Thymus (tissue), 11 donors: ENCODE measurements around the gene ZBP1. TPM values are rescaled to one million over a fixed set of nuclear protein-coding genes. Genes with fewer than 3 reads are reported as not detected.

ENCODE experiments used
- DNase-seq, 9 donors: peaks; one replicate each; pipeline ENCODE4 v3.0.0-alpha.2; 2013; ENCODE audit warnings: low spot score in 9 of 9, low read depth in 6 of 9, missing footprints in 1 of 9
- H3K27ac ChIP-seq, 2 donors: one replicate each; pipeline ENCODE4 v1.5.1; 2013; ENCODE audit warnings: control low read depth in 1 of 2, low read depth in 1 of 2, low read length in 1 of 2, mild to moderate bottlenecking in 1 of 2, moderate library complexity in 1 of 2
- H3K27me3 ChIP-seq, 2 donors: one replicate each; pipeline ENCODE4 v1.5.1; 2013; ENCODE audit warnings: low read length in 1 of 2; ENCODE audit not compliant: control insufficient read depth in 2 of 2, insufficient read depth in 1 of 2
- H3K36me3 ChIP-seq, 2 donors: one replicate each; pipeline ENCODE4 v1.5.1; 2013; ENCODE audit warnings: low read length in 1 of 2, mild to moderate bottlenecking in 1 of 2, moderate library complexity in 1 of 2; ENCODE audit not compliant: control insufficient read depth in 2 of 2, insufficient read depth in 2 of 2
- H3K4me1 ChIP-seq, 2 donors: one replicate each; pipeline ENCODE4 v1.5.1; 2013; ENCODE audit warnings: low read length in 2 of 2; ENCODE audit not compliant: control insufficient read depth in 2 of 2, insufficient read depth in 2 of 2
- H3K4me3 ChIP-seq, 2 donors: one replicate each; pipeline ENCODE4 v1.5.1; 2013; ENCODE audit warnings: low read length in 2 of 2, control low read depth in 1 of 2, mild to moderate bottlenecking in 1 of 2
- H3K9me3 ChIP-seq, 2 donors: one replicate each; pipeline ENCODE4 v1.5.1; 2013; ENCODE audit warnings: low read length in 1 of 2, mild to moderate bottlenecking in 1 of 2; ENCODE audit not compliant: control insufficient read depth in 2 of 2, insufficient read depth in 1 of 2
- WGBS: extraction: QIAGEN DNeasy Blood & Tissue Kit; methylation state at CpG from one replicate; pipeline ENCODE4 v1.1.7; 2013; 5-methylcytosine and 5-hydroxymethylcytosine counted together
- polyA plus RNA-seq: library from polyadenylated mRNA; stranded (reverse); fragments of 200-250 nt; gene quantifications from one replicate; pipeline ENCODE4 v1.2.3, GENCODE V29; 2013
- total RNA-seq: library from RNA; stranded (reverse); fragments of 120-200 nt; gene quantifications from one replicate; pipeline ENCODE4 v1.2.4, GENCODE V29; 2013
- donor health status: healthy.

ZBP1 gene
- total and polyA plus RNA-seq, 2 donors, result 2.0 to 3.4 TPM

- H3K4me1 ChIP-seq, result peaks cover 7 to 22% of the 10 kb centered on the region in 2 donors
- DNase-seq, result no peak
- H3K27ac ChIP-seq, result no peak overlapping the region
- H3K27me3 ChIP-seq, result peaks cover 14 to 67% of the 10 kb centered on the region in 2 donors
- H3K36me3 ChIP-seq, result no peaks in the 10 kb centered on the region
- H3K4me3 ChIP-seq, result no peak overlapping the region
- H3K9me3 ChIP-seq, result no peaks in the 10 kb centered on the region
- 96% methylated on average over 16 of the region's 16 CpGs for WGBS
These were observed 5.5 kb downstream of the ZBP1 start for GRCh38 chr20:57614490-57615444.

GRCh38 chr20:57613481-57613921, 6.7 kb downstream of the ZBP1 start:
- peaks cover 14 to 68% of the 10 kb centered on the region in 2 donors for H3K27me3 ChIP-seq
- no peaks in the 10 kb centered on the region for H3K36me3 ChIP-seq
- DNase-seq, result no peak
- peaks cover under 1 to 10% of the 10 kb centered on the region in 2 donors for H3K4me1 ChIP-seq
- no peaks in the 10 kb centered on the region for H3K9me3 ChIP-seq
- 94% methylated on average over 12 of the region's 12 CpGs for WGBS
- no peak overlapping the region for H3K4me3 ChIP-seq
- H3K27ac ChIP-seq, result no peak overlapping the region

GRCh38 chr20:57612916-57613315, 7.3 kb downstream of the ZBP1 start:
- Histone ChIP-seq H3K4me1 (peaks cover 0 to 4% of the 10 kb centered on the region in 2 donors), H3K4me3 (no peak overlapping the region), H3K9me3 (no peaks in the 10 kb centered on the region), H3K27me3 (peaks cover 8 to 65% of the 10 kb centered on the region in 2 donors), H3K36me3 (no peaks in the 10 kb centered on the region), H3K27ac (no peak overlapping the region)
- 96% methylated on average over 7 of the region's 7 CpGs for WGBS
- no peak for DNase-seq

DNA sequence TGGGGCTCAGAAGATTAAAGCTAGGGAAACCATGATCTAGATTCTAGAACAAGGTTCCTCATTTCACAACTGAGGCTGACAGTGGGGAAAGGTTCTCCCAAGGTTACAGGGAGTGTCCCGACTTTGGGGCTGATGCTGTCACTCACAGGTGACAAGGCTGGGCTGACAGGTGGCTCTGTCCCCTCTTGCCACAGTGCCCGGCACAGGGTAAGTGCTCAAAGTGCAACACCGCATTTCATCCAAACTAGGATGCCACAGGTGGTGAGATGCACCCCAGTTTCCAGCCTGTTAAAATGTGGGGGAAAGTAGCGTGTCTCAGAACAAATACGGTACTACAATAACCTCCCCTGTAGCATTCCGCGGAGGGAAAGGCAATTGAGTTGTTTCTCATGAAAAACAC, 7.8 kb downstream of the ZBP1 start:
- no peaks in the 10 kb centered on the region for H3K4me1 ChIP-seq
- peaks cover 5 to 60% of the 10 kb centered on the region in 2 donors for H3K27me3 ChIP-seq
- no peak for DNase-seq
- 85% methylated on average over 7 of the region's 7 CpGs for WGBS
- no peak overlapping the region for H3K27ac ChIP-seq
- H3K36me3 ChIP-seq, result no peaks in the 10 kb centered on the region
- no peaks in the 10 kb centered on the region for H3K9me3 ChIP-seq
- H3K4me3 ChIP-seq, result no peak overlapping the region

- no peaks in the 10 kb centered on the region for H3K36me3 ChIP-seq
- WGBS, result 95% methylated on average over 18 of the region's 18 CpGs
- H3K9me3 ChIP-seq, result no peaks in the 10 kb centered on the region
- no peak overlapping the region for H3K4me3 ChIP-seq
- no peaks in the 10 kb centered on the region for H3K4me1 ChIP-seq
- DNase-seq, result no peak
- peaks cover 2 to 54% of the 10 kb centered on the region in 2 donors for H3K27me3 ChIP-seq
- no peak overlapping the region for H3K27ac ChIP-seq
These were observed 8.5 kb downstream of the ZBP1 start for GRCh38 chr20:57611586-57612311.

- no peaks in the 10 kb centered on the region for H3K4me1 ChIP-seq
- H3K9me3 ChIP-seq, result no peaks in the 10 kb centered on the region
- H3K36me3 ChIP-seq, result no peaks in the 10 kb centered on the region
- no peak overlapping the region for H3K4me3 ChIP-seq
- no peak for DNase-seq
- H3K27ac ChIP-seq, result no peak overlapping the region
- 91% methylated on average over 18 of the region's 18 CpGs for WGBS
- H3K27me3 ChIP-seq, result peaks cover 2 to 41% of the 10 kb centered on the region in 2 donors
These were observed 9.8 kb downstream of the ZBP1 start for GRCh38 chr20:57610261-57610952.

DNA sequence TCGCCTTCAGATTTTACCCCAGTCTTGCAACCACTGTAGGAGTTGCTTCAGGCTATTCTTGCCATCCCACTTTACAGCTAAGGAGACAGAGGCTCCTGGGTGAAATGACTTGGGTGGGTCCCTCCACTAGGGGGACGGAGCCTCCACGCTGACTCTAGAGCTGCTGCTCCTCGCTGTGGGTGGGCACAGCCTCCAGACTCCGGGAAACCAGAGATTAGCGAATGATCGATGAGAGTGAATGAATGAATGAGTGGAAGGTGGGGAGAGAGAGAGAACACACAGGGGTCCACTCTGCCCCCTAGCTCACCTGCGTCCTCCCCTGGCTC, 10.4 kb downstream of the ZBP1 start:
- H3K36me3 ChIP-seq, result no peaks in the 10 kb centered on the region
- no peak overlapping the region for H3K4me3 ChIP-seq
- no peak for DNase-seq
- peaks cover 2 to 34% of the 10 kb centered on the region in 2 donors for H3K27me3 ChIP-seq
- 97% methylated on average over 8 of the region's 8 CpGs for WGBS
- H3K27ac ChIP-seq, result no peak overlapping the region
- H3K9me3 ChIP-seq, result no peaks in the 10 kb centered on the region
- H3K4me1 ChIP-seq, result no peaks in the 10 kb centered on the region

GRCh38 chr20:57609086-57609841, 11.0 kb downstream of the ZBP1 start:
- WGBS, result 94% methylated on average over 16 of the region's 16 CpGs
- H3K27me3 ChIP-seq, result peaks cover 2 to 29% of the 10 kb centered on the region in 2 donors
- H3K4me3 ChIP-seq, result no peak overlapping the region
- no peaks in the 10 kb centered on the region for H3K9me3 ChIP-seq
- H3K4me1 ChIP-seq, result no peaks in the 10 kb centered on the region
- H3K27ac ChIP-seq, result no peak overlapping the region
- no peaks in the 10 kb centered on the region for H3K36me3 ChIP-seq
- no peak for DNase-seq
